ENCODE data around the gene EIF2B4. TPM values are rescaled to one million over a fixed set of nuclear protein-coding genes. Genes with fewer than 3 reads are reported as not detected.
A peak's percentile ranks its signal among the peaks of the same experiment; 100 is the strongest.

Gene EIF2B4
- total and polyA plus RNA-seq, 2 of the 13 experiments (the other 11 are each of a cell fraction or from before 2014, with no cell fraction given) = 91.5 to 96.4 TPM

GRCh38 chr2:27377618-27378095, 7.5 kb upstream of the EIF2B4 start (continued):
- TF ChIP-seq SKIL (CRISPR knock-in tag; IDR thresholded peaks at IDR 0.05; ENCODE audit: borderline replicate concordance) = no peak
- no peak for TF ChIP-seq ZNF460 (CRISPR knock-in tag; IDR thresholded peaks at IDR 0.05; ENCODE audit: borderline replicate concordance)
- no peak for TF ChIP-seq ZNF704 (CRISPR knock-in tag; IDR thresholded peaks at IDR 0.05; ENCODE audit: borderline replicate concordance)
- no peak for TF ChIP-seq ZNF383 (CRISPR knock-in tag; IDR thresholded peaks at IDR 0.05; ENCODE audit: borderline replicate concordance)
- no peak for TF ChIP-seq THAP9 (CRISPR knock-in tag; IDR thresholded peaks at IDR 0.05; ENCODE audit: borderline replicate concordance)
- no peak for TF ChIP-seq PLSCR1 (CRISPR knock-in tag; IDR thresholded peaks at IDR 0.05; ENCODE audit: borderline replicate concordance)
- TF ChIP-seq REST (IDR thresholded peaks at IDR 0.05; ENCODE audit: borderline replicate concordance in 1 of 2, low read depth in 1 of 2, low read length in 2 of 2) = no peak
- no peak for TF ChIP-seq ZBTB4 (CRISPR knock-in tag; IDR thresholded peaks at IDR 0.05; ENCODE audit: borderline replicate concordance)
- no peak for TF ChIP-seq MIER2 (CRISPR knock-in tag; IDR thresholded peaks at IDR 0.05)
- TF ChIP-seq ZFX (CRISPR knock-in tag; IDR thresholded peaks at IDR 0.05; ENCODE audit: low read depth) = peak; percentile 16; the same call in 1 of the 2 replicates
- no peak for TF ChIP-seq ASH2L (IDR thresholded peaks at IDR 0.05; ENCODE audit: insufficient read length, low read depth, low read length)
